SU-DHL-6 (cell line): ENCODE data around the gene SLC38A3.

Source experiments
- EZH2phosphoT487 ChIP-seq: fragments of 200-600 bp; sonication (generic), shearing (Covaris generic); conservative IDR thresholded peaks from 2 replicates; pipeline ENCODE4 v1.6.1; 2018; ENCODE audit warnings: mild to moderate bottlenecking, antibody characterized with exemption, low read length, moderate library complexity, mixed read lengths
- TF ChIP-seq, protein P1 (sequence below): fragments of 200-600 bp; sonication (generic); IDR thresholded peaks from one replicate; pipeline ENCODE4 v1.5.1; 2017; ENCODE audit warnings: antibody characterized with exemption, mild to moderate bottlenecking, low read length, moderate library complexity; ENCODE audit not compliant: insufficient read depth, poor library complexity, severe bottlenecking

GRCh38 chr3:50249457-50249856 lies 44.4 kb downstream of the SLC38A3 start:
- TF ChIP-seq, protein P1, sequence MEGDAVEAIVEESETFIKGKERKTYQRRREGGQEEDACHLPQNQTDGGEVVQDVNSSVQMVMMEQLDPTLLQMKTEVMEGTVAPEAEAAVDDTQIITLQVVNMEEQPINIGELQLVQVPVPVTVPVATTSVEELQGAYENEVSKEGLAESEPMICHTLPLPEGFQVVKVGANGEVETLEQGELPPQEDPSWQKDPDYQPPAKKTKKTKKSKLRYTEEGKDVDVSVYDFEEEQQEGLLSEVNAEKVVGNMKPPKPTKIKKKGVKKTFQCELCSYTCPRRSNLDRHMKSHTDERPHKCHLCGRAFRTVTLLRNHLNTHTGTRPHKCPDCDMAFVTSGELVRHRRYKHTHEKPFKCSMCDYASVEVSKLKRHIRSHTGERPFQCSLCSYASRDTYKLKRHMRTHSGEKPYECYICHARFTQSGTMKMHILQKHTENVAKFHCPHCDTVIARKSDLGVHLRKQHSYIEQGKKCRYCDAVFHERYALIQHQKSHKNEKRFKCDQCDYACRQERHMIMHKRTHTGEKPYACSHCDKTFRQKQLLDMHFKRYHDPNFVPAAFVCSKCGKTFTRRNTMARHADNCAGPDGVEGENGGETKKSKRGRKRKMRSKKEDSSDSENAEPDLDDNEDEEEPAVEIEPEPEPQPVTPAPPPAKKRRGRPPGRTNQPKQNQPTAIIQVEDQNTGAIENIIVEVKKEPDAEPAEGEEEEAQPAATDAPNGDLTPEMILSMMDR = no peak
- no peak for TF ChIP-seq EZH2phosphoT487
